ENCODE data around the gene OR2L3.
"Not testable (repeated sequence)": the region's sequence is repeated elsewhere in the genome, so short reads cannot be mapped to it uniquely, and the experiment has no call there.

OR2L3 gene

DNA sequence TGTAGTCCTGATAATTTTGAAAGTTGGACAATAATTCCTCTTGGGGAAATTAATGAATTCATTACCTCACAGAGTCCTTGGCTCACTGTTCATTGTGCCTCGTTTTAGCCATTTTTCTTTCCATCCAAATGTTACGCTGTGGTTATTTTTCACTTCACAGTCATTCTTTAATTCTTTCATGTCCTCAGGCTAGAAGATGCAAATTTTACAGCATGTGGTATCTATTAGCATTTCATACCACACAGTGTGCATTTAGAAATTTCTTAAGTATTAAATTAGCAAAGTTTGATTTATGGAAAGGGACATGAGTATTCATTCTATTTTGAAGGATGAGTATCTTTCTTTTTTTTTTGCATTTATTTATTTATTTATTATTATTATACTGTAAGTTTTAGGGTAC is 18.4 kb downstream of the OR2L3 start (continued):
- TF ChIP-seq, protein P1, sequence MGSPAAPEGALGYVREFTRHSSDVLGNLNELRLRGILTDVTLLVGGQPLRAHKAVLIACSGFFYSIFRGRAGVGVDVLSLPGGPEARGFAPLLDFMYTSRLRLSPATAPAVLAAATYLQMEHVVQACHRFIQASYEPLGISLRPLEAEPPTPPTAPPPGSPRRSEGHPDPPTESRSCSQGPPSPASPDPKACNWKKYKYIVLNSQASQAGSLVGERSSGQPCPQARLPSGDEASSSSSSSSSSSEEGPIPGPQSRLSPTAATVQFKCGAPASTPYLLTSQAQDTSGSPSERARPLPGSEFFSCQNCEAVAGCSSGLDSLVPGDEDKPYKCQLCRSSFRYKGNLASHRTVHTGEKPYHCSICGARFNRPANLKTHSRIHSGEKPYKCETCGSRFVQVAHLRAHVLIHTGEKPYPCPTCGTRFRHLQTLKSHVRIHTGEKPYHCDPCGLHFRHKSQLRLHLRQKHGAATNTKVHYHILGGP (tag by site-specific recombination; IDR thresholded peaks at IDR 0.05): no peak
- TF ChIP-seq KLF8 (tag by site-specific recombination; IDR thresholded peaks at IDR 0.05): no peak
- no peak for TF ChIP-seq BCL11B (tag by site-specific recombination; IDR thresholded peaks at IDR 0.05; ENCODE audit: low read depth)

DNA sequence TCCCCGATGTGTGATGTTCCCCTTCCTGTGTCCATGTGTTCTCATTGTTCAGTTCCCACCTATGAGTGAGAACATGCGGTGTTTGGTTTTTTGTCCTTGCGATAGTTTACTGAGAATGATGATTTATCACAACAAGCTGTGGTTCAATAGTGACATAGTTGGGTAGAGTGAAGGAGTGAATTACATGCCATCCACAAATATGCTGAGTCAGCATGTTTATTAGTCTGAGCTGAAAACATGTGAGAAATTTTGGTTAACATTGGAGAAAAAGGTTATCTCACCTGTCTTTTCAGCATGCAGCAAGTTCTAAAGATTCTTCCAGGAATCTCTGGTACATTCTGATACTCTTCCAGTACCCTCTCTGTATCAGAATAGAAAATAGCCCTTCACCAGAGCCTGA is 19.0 kb downstream of the OR2L3 start:
- Histone ChIP-seq H3K27ac (ENCODE audit: extremely low read depth, low read depth, low read length) (no peak overlapping the region), H3K36me3 (ENCODE audit: control insufficient read depth in 2 of 2, insufficient read depth in 1 of 2, low read length in 2 of 2) (no peaks in the 10 kb centered on the region), H3K9me3 (ENCODE audit: control insufficient read depth, insufficient read depth, low read depth, low read length) (no peaks in the 10 kb centered on the region), H3K4me1 (ENCODE audit: control insufficient read depth, insufficient read depth, low read length) (no peaks in the 10 kb centered on the region), H3K4me3 (ENCODE audit: low read depth, low read length) (no peak overlapping the region)
- POLR2A ChIA-PET: no interaction called here
- CTCF ChIA-PET: no interaction called here
- TF ChIP-seq HOXA7 (CRISPR knock-in tag; IDR thresholded peaks at IDR 0.05; ENCODE audit: borderline replicate concordance) (no peak), ZNF561 (tag by site-specific recombination; IDR thresholded peaks at IDR 0.05; ENCODE audit: borderline replicate concordance) (no peak), ZNF140 (tag by site-specific recombination; IDR thresholded peaks at IDR 0.05) (no peak), ZNF24 (tag by site-specific recombination; IDR thresholded peaks at IDR 0.05) (no peak), ZNF473 (tag by site-specific recombination; IDR thresholded peaks at IDR 0.05) (no peak), GLI2 (tag by site-specific recombination; IDR thresholded peaks at IDR 0.05; ENCODE audit: borderline replicate concordance, low read depth) (no peak), GFI1B (tag by site-specific recombination; IDR thresholded peaks at IDR 0.05) (no peak), ZNF544 (tag by site-specific recombination; IDR thresholded peaks at IDR 0.05) (no peak), ZNF423 (tag by site-specific recombination; IDR thresholded peaks at IDR 0.05) (no peak), ZNF610 (tag by site-specific recombination; IDR thresholded peaks at IDR 0.05; ENCODE audit: borderline replicate concordance) (no peak)
- TF ChIP-seq, protein P2, sequence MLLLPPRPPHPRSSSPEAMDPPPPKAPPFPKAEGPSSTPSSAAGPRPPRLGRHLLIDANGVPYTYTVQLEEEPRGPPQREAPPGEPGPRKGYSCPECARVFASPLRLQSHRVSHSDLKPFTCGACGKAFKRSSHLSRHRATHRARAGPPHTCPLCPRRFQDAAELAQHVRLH (tag by site-specific recombination; IDR thresholded peaks at IDR 0.05): no peak

DNA sequence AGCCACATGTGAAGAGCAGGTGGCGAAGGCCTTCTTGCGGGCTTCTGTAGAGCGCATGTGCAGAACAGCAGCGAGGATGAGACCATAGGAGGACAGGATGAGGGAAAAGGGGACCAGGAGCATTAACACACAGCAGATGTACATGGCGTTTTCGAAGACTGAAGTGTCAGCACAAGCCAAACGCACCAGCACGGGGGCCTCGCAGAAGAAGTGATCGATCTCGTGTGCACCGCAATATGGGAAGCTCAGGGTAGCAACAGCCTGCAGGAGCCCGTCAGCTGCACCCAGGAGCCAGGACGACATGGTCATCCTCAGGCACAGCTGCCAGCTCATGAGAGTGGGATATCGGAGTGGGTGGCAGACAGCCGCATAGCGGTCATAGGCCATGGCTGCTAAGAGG is 37.2 kb downstream of the OR2L3 start:
- CTCF ChIA-PET; H3K27ac ChIP-seq (ENCODE audit: extremely low read depth, low read depth, low read length); H3K4me3 ChIP-seq (ENCODE audit: low read depth, low read length); H3K4me1 ChIP-seq (ENCODE audit: control insufficient read depth, insufficient read depth, low read length); H3K9me3 ChIP-seq (ENCODE audit: control insufficient read depth, insufficient read depth, low read depth, low read length); POLR2A ChIA-PET; H3K36me3 ChIP-seq (ENCODE audit: control insufficient read depth in 2 of 2, insufficient read depth in 1 of 2, low read length in 2 of 2): not testable (repeated sequence)

DNA sequence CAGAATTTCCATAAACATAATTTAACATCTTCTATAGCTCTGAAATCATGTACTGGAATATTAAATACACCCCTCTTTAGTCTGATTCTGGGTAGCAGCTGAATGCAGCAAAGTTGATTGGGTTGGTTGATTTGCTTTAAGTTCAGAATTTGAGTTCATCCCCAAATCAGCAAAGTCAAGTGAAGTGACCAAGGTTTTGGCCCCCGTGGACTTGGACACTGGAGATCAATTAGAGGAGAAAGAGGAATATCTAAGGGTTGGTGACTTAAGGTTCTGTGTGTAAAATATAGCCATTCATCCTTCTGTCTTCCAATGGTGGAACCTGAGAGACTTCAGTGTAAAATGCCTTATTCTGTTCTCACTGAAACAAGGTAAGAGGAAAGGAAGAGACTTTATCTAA is 48.2 kb downstream of the OR2L3 start, which contains the start of gene OR2L13:
Gene OR2L13, plus strand, starts transcription at position 301 of the 400 bp plus-strand sequence. CDS start 4,192 bp downstream, outside the sequence.
- no peaks in the 10 kb centered on the region for H3K9me3 ChIP-seq (ENCODE audit: control insufficient read depth, insufficient read depth, low read depth, low read length)
- no peak for TF ChIP-seq ZNF624 (tag by site-specific recombination; IDR thresholded peaks at IDR 0.05)
- TF ChIP-seq, protein P3, sequence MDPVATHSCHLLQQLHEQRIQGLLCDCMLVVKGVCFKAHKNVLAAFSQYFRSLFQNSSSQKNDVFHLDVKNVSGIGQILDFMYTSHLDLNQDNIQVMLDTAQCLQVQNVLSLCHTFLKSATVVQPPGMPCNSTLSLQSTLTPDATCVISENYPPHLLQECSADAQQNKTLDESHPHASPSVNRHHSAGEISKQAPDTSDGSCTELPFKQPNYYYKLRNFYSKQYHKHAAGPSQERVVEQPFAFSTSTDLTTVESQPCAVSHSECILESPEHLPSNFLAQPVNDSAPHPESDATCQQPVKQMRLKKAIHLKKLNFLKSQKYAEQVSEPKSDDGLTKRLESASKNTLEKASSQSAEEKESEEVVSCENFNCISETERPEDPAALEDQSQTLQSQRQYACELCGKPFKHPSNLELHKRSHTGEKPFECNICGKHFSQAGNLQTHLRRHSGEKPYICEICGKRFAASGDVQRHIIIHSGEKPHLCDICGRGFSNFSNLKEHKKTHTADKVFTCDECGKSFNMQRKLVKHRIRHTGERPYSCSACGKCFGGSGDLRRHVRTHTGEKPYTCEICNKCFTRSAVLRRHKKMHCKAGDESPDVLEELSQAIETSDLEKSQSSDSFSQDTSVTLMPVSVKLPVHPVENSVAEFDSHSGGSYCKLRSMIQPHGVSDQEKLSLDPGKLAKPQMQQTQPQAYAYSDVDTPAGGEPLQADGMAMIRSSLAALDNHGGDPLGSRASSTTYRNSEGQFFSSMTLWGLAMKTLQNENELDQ (tag by site-specific recombination; IDR thresholded peaks at IDR 0.05; ENCODE audit: low read depth): no peak
- TF ChIP-seq ZFHX2 (tag by site-specific recombination; conservative IDR thresholded peaks at IDR 0.05): no peak
- TF ChIP-seq, protein P4, sequence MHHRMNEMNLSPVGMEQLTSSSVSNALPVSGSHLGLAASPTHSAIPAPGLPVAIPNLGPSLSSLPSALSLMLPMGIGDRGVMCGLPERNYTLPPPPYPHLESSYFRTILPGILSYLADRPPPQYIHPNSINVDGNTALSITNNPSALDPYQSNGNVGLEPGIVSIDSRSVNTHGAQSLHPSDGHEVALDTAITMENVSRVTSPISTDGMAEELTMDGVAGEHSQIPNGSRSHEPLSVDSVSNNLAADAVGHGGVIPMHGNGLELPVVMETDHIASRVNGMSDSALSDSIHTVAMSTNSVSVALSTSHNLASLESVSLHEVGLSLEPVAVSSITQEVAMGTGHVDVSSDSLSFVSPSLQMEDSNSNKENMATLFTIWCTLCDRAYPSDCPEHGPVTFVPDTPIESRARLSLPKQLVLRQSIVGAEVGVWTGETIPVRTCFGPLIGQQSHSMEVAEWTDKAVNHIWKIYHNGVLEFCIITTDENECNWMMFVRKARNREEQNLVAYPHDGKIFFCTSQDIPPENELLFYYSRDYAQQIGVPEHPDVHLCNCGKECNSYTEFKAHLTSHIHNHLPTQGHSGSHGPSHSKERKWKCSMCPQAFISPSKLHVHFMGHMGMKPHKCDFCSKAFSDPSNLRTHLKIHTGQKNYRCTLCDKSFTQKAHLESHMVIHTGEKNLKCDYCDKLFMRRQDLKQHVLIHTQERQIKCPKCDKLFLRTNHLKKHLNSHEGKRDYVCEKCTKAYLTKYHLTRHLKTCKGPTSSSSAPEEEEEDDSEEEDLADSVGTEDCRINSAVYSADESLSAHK (tag by site-specific recombination; IDR thresholded peaks at IDR 0.05): no peak
- no peak for TF ChIP-seq ZNF792 (tag by site-specific recombination; IDR thresholded peaks at IDR 0.05)
- no peak for TF ChIP-seq ZNF16 (tag by site-specific recombination; IDR thresholded peaks at IDR 0.05; ENCODE audit: low read depth)
- no peak for TF ChIP-seq ZFP69B (tag by site-specific recombination; IDR thresholded peaks at IDR 0.05)
- no peak for TF ChIP-seq PRDM1 (tag by site-specific recombination; IDR thresholded peaks at IDR 0.05)
- TF ChIP-seq, protein P5, sequence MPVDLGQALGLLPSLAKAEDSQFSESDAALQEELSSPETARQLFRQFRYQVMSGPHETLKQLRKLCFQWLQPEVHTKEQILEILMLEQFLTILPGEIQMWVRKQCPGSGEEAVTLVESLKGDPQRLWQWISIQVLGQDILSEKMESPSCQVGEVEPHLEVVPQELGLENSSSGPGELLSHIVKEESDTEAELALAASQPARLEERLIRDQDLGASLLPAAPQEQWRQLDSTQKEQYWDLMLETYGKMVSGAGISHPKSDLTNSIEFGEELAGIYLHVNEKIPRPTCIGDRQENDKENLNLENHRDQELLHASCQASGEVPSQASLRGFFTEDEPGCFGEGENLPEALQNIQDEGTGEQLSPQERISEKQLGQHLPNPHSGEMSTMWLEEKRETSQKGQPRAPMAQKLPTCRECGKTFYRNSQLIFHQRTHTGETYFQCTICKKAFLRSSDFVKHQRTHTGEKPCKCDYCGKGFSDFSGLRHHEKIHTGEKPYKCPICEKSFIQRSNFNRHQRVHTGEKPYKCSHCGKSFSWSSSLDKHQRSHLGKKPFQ (tag by site-specific recombination; IDR thresholded peaks at IDR 0.05): no peak

More for the DNA sequence above, 48.2 kb downstream of the OR2L3 start, which contains the start of gene OR2L13:
- H3K36me3 ChIP-seq (ENCODE audit: control insufficient read depth in 2 of 2, insufficient read depth in 1 of 2, low read length in 2 of 2): no peaks in the 10 kb centered on the region
- no peak within 1 kb of the TSS for H3K27ac ChIP-seq (ENCODE audit: extremely low read depth, low read depth, low read length)
- ChIA-PET POLR2A (no interaction called here), CTCF (no interaction called here)
- no peak within 1 kb of the TSS for H3K4me3 ChIP-seq (ENCODE audit: low read depth, low read length)
- no peaks in the 10 kb centered on the region for H3K4me1 ChIP-seq (ENCODE audit: control insufficient read depth, insufficient read depth, low read length)
